ENCODE data around the gene ATP1A4.

DNA sequence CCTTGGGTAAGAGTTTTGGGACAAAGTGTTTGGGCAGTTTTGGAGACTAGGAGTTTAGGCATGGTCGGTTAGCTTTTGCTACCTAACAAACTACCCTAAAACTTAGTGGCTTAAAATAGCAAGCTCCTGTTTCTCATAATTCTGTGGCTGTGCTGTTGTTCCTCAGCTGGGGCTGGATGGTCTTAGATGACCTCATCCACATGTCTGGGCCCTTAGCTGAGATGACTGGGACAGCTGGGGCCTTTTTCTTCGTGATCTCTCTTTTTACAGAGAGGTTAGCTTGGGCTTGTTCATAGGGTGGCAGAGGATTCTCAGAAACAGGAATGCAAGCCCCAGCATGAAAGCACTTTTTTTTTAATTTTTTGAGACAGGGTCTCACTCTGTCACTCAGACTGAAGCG lies 6.6 kb downstream of the ATP1A4 start:
- TF ChIP-seq, protein P1, sequence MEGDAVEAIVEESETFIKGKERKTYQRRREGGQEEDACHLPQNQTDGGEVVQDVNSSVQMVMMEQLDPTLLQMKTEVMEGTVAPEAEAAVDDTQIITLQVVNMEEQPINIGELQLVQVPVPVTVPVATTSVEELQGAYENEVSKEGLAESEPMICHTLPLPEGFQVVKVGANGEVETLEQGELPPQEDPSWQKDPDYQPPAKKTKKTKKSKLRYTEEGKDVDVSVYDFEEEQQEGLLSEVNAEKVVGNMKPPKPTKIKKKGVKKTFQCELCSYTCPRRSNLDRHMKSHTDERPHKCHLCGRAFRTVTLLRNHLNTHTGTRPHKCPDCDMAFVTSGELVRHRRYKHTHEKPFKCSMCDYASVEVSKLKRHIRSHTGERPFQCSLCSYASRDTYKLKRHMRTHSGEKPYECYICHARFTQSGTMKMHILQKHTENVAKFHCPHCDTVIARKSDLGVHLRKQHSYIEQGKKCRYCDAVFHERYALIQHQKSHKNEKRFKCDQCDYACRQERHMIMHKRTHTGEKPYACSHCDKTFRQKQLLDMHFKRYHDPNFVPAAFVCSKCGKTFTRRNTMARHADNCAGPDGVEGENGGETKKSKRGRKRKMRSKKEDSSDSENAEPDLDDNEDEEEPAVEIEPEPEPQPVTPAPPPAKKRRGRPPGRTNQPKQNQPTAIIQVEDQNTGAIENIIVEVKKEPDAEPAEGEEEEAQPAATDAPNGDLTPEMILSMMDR (IDR thresholded peaks at IDR 0.05), result no peak
- TF ChIP-seq POLR2A (IDR thresholded peaks at IDR 0.05), result no peak

Measured in prostate gland (tissue), 2 donors.